Suprapubic skin (tissue), 3 donors: Measurements from ENCODE around the gene ZSWIM6.

Experiments
- CTCF ChIP-seq, 2 donors: fragments of 200-600 bp in 1 of 2; fragments of 450-650 bp in 1 of 2; sonication (generic) in 1 of 2; IDR thresholded peaks; one replicate each; pipeline ENCODE4 v1.5.1; 2016 to 2019; ENCODE audit warnings: antibody characterized with exemption in 2 of 2, mild to moderate bottlenecking in 1 of 2, moderate library complexity in 1 of 2
- EP300 ChIP-seq: sonication (generic); formaldehyde crosslinking; IDR thresholded peaks from one replicate; pipeline ENCODE4 v1.6.1; 2017; ENCODE audit warnings: antibody characterized with exemption

- TF ChIP-seq CTCF (IDR thresholded peaks at IDR 0.05) = no peak
- no peak for TF ChIP-seq EP300
Observed at GRCh38 chr5:61342071-61342501, 10.0 kb downstream of the ZSWIM6 start.
